Activated T-cell treated with anti-CD3 and anti-CD28 coated beads, Interleukin-2, amount 50 U/mL, for 4 hours (primary cell): ENCODE results near the gene SDF4. TPM values are rescaled to one million over a fixed set of nuclear protein-coding genes. Genes with fewer than 3 reads are reported as not detected.

Experiments used
- ATAC-seq, 2 donors: fragments of 200-7000 bp; cut with Tn5 transposase; one replicate each; pipeline ENCODE4 v1.10.0; 2021
- DNase-seq: peaks from one replicate; pipeline ENCODE4 v3.0.0-alpha.2; 2020
- H3K27me3 Mint-ChIP-seq: one replicate; pipeline ENCODE4 v1.8.0; 2021; ENCODE audit warnings: low read depth, mixed read lengths
- H3K36me3 Mint-ChIP-seq: one replicate; pipeline ENCODE4 v1.8.0; 2022; ENCODE audit warnings: mixed read lengths; ENCODE audit not compliant: insufficient read depth
- H3K4me1 Mint-ChIP-seq: one replicate; pipeline ENCODE4 v1.8.0; 2021; ENCODE audit warnings: low read depth, mixed read lengths
- H3K4me3 Mint-ChIP-seq: one replicate; pipeline ENCODE4 v1.8.0; 2021; ENCODE audit warnings: mild to moderate bottlenecking, moderate library complexity, mixed read lengths
- H3K9me3 Mint-ChIP-seq: one replicate; pipeline ENCODE4 v1.8.0; 2021; ENCODE audit warnings: mixed read lengths
- total RNA-seq, 3 donors: library from RNA; stranded (reverse); gene quantifications; one replicate each; pipeline ENCODE4 v1.2.1, GENCODE V29; 2021

Gene SDF4, protein sequence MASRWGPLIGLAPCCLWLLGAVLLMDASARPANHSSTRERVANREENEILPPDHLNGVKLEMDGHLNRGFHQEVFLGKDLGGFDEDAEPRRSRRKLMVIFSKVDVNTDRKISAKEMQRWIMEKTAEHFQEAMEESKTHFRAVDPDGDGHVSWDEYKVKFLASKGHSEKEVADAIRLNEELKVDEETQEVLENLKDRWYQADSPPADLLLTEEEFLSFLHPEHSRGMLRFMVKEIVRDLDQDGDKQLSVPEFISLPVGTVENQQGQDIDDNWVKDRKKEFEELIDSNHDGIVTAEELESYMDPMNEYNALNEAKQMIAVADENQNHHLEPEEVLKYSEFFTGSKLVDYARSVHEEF
- total RNA-seq: 100 to 1,000 TPM; 191 to 242 (median 193) TPM

DNA sequence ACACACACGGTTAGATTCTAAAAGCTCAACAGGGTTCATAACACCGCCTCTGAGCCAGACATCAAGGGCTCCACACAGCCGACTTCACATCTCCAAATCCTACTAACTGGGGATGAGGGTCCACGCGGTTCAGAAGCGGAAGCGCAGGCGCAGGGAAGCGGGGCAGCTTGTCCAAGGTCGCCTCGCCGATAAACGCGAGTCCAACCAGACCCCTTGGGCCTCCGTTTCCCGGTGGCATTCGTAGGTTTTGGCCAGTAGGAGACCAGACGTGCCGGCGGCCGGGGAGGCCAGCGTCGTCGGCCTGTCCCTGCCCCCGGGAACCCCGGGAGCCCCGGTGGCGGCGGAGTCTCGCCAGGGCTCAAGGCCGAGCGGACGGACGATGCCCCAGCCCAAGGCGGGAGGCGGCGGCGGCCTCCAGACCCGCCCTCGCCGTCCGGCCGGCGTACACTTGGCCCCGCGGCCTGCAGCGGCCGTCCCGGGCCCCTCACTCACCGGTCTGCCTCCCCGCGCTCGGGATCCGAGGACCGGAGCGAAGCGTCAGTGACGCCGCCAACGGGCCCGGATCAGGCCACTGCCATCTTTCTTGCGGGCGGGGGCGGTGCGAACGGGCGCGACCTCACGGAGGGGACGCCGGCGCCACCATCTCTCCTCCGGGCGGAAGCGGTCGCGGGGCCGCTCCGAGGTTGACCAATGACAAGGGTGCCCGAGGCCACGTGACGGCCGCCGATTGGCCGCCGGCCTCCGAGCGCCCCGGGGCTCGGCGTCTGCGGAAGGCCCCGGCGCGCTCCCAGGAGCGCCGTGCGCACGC, at the start of gene SDF4:
Gene SDF4 (minus strand): TSS at position 602 of the 808 bp plus-strand sequence. CDS start 3,229 bp downstream, outside the sequence.
- H3K4me1 Mint-ChIP-seq: peaks cover 32% of the 10 kb centered on the region
- no peaks in the 10 kb centered on the region for H3K27me3 Mint-ChIP-seq
- peak within 1 kb of the TSS; percentile 94 for H3K4me3 Mint-ChIP-seq
- ATAC-seq (peak; percentile 95), DNase-seq (peak; percentile 96)
- H3K36me3 Mint-ChIP-seq: peaks cover 17% of the 10 kb centered on the region
- H3K9me3 Mint-ChIP-seq: no peaks in the 10 kb centered on the region

DNA sequence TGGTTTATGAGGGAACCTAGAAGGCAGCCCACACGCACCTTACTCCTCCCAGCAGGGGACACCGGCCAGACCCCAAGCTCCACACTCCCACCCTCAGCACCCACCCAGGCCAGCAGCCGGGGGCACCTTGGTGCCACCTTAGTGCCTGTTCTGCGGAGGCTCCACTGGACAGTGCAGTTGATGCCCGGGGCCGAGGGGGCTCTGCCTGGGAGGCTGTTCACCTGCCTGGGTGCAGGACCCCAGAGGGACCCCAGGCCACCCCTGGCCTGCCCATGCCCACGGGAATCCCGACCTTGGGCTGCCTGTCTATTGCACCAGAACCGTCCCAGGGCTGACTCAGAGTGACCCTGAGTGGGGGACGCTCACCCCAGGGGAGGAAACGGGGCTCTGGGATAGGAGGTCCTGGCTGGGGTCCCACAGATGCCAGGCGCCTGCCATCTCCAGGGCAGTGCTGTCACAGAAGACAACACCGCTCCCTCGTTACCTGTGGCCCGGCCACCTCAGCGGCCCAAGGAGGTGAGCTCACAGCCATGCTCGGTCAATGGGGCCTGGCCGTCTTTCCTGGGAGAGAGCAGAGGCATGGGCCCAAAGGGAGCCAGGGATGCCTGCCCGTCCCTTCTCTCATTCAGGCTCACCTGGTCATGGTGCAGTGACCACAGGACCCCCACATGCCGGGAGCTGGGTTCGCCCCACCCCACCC, 49.1 kb upstream of the SDF4 start:
- Mint-ChIP-seq H3K4me1 (no peaks in the 10 kb centered on the region), H3K4me3 (no peak overlapping the region)
- ATAC-seq: no peak

DNA sequence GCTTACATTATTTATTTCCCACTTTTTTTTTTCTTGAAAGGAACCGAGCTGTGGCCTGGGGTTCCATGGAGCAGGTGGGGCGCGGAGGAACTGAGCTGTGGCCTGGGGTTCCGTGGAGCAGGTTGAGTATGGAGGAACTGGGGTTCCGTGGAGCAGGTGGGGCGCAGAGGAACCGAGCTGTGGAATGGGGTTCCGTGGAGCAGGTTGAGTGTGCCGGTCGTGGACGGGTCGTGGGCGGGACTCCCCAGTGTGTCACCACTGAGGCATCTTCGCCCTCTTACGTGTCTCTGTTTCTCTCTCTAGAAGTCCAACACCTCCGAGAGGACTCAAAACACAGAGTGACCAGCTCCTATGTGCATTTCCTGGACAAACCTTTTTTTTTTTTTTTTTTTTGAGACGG, 47.2 kb upstream of the SDF4 start:
- Mint-ChIP-seq H3K9me3 (no peaks in the 10 kb centered on the region), H3K4me3 (no peak overlapping the region), H3K36me3 (no peaks in the 10 kb centered on the region), H3K4me1 (peaks cover 4% of the 10 kb centered on the region), H3K27me3 (no peaks in the 10 kb centered on the region)
- no peak for ATAC-seq
- DNase-seq: no peak

More for the DNA sequence above, 49.1 kb upstream of the SDF4 start:
- DNase-seq: no peak
- Mint-ChIP-seq H3K27me3 (no peaks in the 10 kb centered on the region), H3K36me3 (no peaks in the 10 kb centered on the region), H3K9me3 (no peaks in the 10 kb centered on the region)

DNA sequence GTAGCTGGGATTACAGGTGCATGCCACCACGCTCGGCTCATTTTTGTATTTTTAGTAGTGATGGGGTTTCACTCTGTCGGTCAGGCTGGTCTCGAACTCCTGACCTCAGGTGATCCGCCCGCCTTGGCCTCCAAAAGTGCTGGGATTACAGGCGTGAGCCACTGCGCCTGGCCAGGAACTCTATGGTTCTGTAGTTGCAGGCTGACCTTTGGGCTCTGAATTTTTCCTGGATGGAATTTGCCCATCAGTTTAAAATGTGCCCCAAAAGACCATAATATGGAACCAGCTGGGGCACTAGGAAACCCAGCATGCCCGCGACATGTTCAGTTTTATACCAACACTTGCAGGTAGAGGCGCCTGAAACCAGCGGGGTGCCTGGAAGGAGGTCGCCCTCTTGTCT, 46.8 kb upstream of the SDF4 start:
- Mint-ChIP-seq H3K4me1 (peaks cover 4% of the 10 kb centered on the region), H3K9me3 (no peaks in the 10 kb centered on the region), H3K27me3 (no peaks in the 10 kb centered on the region), H3K36me3 (no peaks in the 10 kb centered on the region), H3K4me3 (no peak overlapping the region)
- no peak for ATAC-seq
- no peak for DNase-seq

DNA sequence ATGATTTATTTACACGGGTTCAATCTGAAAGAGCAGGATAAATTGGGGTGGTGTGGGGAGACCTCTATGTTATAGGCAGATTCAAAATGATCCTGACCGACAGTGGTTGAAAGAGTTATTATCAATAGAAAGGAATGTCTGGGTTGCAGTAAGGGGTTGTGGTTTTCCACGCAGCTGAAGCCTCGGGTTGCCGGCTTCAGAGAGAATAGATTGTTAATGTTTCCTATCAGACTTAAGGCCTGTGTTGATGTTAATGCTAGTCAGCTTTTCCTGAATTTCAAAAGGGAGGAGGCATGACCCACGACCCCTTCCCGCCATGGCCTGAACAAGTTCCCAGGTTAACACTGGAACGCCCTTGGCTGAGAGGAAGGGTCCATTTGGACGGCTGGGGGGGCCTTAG, 44.0 kb upstream of the SDF4 start:
- Mint-ChIP-seq H3K4me1 (peaks cover 26% of the 10 kb centered on the region), H3K9me3 (no peaks in the 10 kb centered on the region), H3K27me3 (no peaks in the 10 kb centered on the region), H3K4me3 (peak overlapping the region; percentile 46), H3K36me3 (peaks cover 3% of the 10 kb centered on the region)
- DNase-seq (no peak), ATAC-seq (no peak)

DNA sequence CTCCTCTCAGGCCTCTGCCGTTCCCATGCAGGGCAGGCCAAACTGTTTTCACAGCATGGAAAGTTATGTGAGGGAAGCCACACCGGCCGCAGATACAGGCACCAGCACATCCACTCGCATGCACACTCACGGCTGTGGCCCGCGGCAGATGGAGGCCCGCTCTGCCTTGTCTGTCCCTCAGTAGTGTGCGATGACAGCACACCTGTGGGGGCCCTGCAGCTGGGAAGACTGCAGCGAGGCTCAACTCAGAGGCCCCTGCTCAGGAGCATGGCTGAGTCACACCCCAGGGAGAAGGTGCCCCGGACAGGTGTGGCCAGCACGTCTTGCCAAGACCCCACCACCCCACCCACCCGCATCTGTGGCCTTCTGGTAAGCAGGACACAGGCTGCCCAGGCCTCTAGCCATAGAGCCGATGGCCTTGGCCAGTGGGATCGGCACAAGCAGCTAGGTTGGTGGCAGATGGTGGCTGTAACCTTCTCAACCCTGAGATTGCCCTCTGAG, 43.2 kb upstream of the SDF4 start:
- DNase-seq: no peak
- no peaks in the 10 kb centered on the region for H3K27me3 Mint-ChIP-seq
- peaks cover 34% of the 10 kb centered on the region for H3K4me1 Mint-ChIP-seq
- H3K4me3 Mint-ChIP-seq: peak overlapping the region; percentile 72
- no peaks in the 10 kb centered on the region for H3K9me3 Mint-ChIP-seq
- peaks cover 8% of the 10 kb centered on the region for H3K36me3 Mint-ChIP-seq
- ATAC-seq: no peak

DNA sequence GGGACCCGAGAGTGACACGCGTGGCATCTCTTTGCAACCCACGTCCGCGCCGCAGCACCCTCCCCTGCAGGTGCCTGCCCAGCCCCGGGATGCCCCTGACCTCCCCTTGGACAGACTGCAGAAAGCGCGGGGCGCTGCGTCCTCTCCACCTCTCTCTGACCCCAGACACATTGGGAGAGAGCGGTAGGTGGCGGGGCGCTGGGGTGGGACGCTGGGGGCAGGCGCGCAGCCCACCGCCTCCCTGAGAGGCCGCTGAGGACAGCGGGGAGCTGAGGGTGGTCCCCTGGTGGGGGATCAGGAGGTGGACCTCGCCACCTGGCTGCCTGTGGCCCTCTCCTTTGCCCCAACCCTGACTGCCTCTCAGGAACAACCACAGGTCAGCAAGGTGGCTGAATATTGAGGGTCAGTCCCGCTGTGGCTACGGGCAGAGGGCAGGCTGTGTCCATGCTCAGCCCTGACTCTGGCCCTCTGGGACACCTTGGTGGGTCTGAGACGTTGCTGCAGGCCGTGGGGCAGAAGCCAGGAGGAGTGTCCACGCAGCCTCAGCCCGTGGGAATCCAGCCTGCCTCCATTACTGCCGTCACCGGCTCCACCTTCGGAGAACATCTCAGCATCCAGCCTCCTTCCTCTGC, 42.6 kb upstream of the SDF4 start:
- peak overlapping the region; percentile 72 for H3K4me3 Mint-ChIP-seq
- peaks cover 10% of the 10 kb centered on the region for H3K36me3 Mint-ChIP-seq
- DNase-seq: no peak
- no peaks in the 10 kb centered on the region for H3K27me3 Mint-ChIP-seq
- no peaks in the 10 kb centered on the region for H3K9me3 Mint-ChIP-seq
- ATAC-seq: no peak
- H3K4me1 Mint-ChIP-seq: peaks cover 39% of the 10 kb centered on the region

DNA sequence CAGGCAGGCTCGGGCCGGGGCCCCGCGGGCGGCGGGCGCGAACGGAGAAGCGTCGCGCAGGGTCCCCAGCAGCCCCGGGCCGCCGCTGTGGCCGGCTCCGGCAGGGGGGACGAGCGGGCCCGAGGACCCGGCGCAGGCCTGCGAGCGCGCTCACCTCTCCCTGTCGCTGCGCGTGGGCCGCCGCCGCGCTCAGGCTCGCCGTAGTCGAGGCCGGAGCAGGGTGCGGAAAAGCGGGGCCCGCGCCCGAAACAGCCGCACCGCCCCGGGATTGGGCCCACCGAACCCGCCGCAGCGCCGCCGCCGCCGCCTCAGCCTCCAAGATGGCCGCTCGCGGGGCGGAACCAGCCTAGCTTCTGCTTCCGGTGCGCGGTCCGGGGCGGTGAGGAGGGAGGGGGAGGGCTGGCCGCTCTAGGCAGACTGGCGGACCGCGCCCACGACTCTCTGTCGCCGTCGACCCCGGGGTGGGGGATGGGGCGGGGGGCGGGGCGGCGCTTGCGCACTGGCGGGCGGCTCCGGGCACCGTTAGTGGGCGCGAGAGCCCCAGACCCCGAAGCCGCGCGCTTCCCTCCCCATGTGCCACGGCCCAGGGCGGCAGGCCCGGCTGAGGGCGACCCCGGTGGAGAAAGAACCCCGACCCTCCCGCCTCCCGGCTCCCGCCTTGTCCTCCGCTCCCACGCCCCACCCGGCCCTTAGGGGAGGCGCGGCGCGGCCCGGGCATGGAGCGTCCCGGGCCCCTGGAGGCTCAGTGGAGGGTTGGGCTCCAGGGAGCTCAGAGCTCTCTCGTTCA, 41.9 kb upstream of the SDF4 start, which contains the start of gene UBE2J2:
Gene UBE2J2 (minus strand): TSS at position 343 of the 787 bp plus-strand sequence. CDS start 5,862 bp downstream, outside the sequence.
- peak; percentile 93 for DNase-seq
- H3K4me3 Mint-ChIP-seq: peak within 1 kb of the TSS; percentile 89
- ATAC-seq: peak; percentile 97 to 98

DNA sequence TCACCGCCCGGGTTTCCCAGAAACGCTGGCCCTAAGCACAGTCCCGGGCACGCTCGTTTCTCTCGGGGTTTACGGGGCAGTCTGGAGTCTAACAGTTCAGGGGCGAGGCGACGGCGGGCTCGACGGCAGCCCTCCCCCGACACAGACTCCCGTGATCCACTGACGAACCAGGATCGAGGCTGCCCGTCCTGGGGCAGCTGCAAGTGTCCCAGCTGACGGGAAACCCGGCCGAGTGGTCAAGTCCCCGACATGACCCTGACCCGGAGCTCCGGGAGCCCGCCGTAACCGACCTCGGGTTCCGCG, 41.4 kb upstream of the SDF4 start:
- ATAC-seq (peak; percentile 1 to 7), DNase-seq (no peak)
- Mint-ChIP-seq H3K4me1 (peaks cover 40% of the 10 kb centered on the region), H3K9me3 (no peaks in the 10 kb centered on the region), H3K4me3 (peak overlapping the region; percentile 89), H3K36me3 (peaks cover 11% of the 10 kb centered on the region), H3K27me3 (no peaks in the 10 kb centered on the region)

More for the DNA sequence above, 41.9 kb upstream of the SDF4 start, which contains the start of gene UBE2J2:
- Mint-ChIP-seq H3K27me3 (no peaks in the 10 kb centered on the region), H3K4me1 (peaks cover 39% of the 10 kb centered on the region), H3K9me3 (no peaks in the 10 kb centered on the region), H3K36me3 (peaks cover 10% of the 10 kb centered on the region)

DNA sequence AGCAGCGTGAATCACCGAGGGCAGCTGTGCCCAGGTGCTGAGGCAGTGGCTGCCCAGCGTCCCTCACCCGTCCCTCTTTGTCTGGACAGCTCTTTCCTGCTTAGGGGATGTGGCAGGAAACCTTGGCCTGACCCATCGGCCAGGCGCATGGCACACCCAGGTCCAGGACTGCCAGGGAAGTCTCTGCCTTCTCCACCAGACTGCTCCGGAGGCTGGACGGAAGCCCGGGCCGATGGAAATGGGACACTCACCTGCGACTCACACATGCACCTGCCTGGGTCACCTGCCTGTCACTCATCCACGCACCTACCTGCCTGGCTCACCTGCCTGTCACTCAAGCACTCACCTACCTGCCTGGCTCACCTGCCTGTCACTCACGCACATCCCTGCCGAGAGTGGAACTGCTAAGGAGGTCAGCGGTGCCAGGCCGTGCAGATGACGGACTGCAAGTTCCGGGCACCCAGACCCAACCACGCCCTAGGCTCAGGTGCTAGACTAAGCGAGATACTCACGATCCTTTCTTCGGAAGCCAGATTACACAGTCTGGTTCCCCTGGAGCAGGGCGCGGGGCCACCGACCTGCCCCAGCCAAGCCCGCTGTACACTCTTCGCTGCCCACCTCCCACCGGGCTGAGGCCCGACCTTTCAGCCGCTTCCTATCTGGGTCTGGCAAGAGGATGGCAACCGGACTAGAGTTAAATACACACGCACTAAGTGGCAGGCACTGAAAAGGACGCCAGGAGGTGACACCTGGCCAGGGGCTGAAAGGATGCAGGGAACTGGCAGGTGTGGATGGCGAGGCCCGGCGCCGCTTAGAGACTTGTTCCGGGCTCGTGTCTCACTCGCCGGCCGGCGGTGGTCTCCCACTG, 40.8 kb upstream of the SDF4 start:
- no peak for ATAC-seq
- peaks cover 43% of the 10 kb centered on the region for H3K4me1 Mint-ChIP-seq

DNA sequence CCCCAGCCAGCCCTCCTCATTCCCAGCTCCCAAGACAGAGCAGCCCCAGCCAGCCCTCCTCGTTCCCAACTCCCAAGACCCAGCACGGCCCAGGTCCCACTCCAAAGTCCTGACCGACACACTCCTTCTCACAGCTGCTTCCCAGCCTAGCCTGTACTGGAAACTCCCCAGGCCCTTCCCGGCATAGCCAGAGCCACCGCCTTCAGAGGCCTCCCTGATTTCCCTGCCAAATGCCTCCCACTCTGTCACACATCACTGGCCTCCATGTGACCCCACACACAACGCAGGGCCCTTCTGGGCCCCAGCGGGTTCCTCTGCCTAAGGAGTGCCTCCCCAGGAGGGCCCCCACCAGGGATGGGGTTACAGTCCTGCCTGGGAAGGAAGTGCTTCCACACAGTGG, 39.0 kb upstream of the SDF4 start:
- peaks cover 44% of the 10 kb centered on the region for H3K4me1 Mint-ChIP-seq
- no peaks in the 10 kb centered on the region for H3K9me3 Mint-ChIP-seq
- DNase-seq (no peak), ATAC-seq (no peak)
- peaks cover 18% of the 10 kb centered on the region for H3K36me3 Mint-ChIP-seq
- H3K27me3 Mint-ChIP-seq: no peaks in the 10 kb centered on the region
- H3K4me3 Mint-ChIP-seq: peak overlapping the region; percentile 78

More for the DNA sequence above, 40.8 kb upstream of the SDF4 start:
- Mint-ChIP-seq H3K9me3 (no peaks in the 10 kb centered on the region), H3K27me3 (no peaks in the 10 kb centered on the region), H3K4me3 (peak overlapping the region; percentile 89), H3K36me3 (peaks cover 14% of the 10 kb centered on the region)
- no peak for DNase-seq

DNA sequence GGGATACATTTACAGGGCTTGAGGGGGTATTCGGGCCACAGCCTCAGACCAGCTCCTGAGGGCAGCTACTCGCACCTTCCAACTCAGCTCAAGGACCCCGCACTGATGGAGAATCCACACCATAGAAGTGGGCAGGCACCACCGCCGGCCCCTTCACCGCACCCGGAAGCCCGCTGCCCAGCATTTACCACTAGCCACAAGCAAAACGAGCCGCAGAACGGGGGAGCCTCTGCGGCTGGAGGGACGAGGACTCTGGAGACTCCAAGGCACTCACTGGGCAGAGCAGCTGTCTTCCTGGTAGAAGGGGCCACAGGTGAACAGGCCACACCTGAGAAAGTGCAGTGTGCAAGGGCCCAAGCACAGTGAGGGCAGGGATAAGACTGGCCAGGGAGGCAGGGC, 36.5 kb upstream of the SDF4 start:
- peaks cover 19% of the 10 kb centered on the region for H3K36me3 Mint-ChIP-seq
- DNase-seq: no peak
- no peaks in the 10 kb centered on the region for H3K9me3 Mint-ChIP-seq
- H3K4me3 Mint-ChIP-seq: no peak overlapping the region
- peaks cover 43% of the 10 kb centered on the region for H3K4me1 Mint-ChIP-seq
- H3K27me3 Mint-ChIP-seq: no peaks in the 10 kb centered on the region
- ATAC-seq: no peak
